WTC11 (cell line): ENCODE measurements around the gene PLLP. TPM values are rescaled to one million over a fixed set of nuclear protein-coding genes. Genes with fewer than 3 reads are reported as not detected.

ENCODE experiments used
- ATAC-seq: fragments of 200-7000 bp; cut with Tn5 transposase; 2 replicates; pipeline ENCODE4 v1.10.0; 2021; ENCODE audit warnings: mild to moderate bottlenecking, moderate library complexity
- CTCF ChIA-PET: fragments of 300-600 bp; sonication (Branson Sonifier 250); formaldehyde crosslinking; loops from one replicate; lab custom pipeline; 2021; ENCODE audit warnings: antibody characterized with exemption; lab: Charles Lee
- POLR2A ChIA-PET: fragments of 350-600 bp; sonication (Branson Sonifier 250); formaldehyde crosslinking; loops from one replicate; lab custom pipeline; 2021; ENCODE audit warnings: antibody characterized with exemption; lab: Charles Lee
- DNase-seq: peaks from one replicate; pipeline ENCODE4 v3.0.0; 2021; ENCODE audit warnings: low spot score
- H3K27ac Mint-ChIP-seq: 2 replicates; pipeline ENCODE4 v1.8.0; 2021; ENCODE audit warnings: mixed read lengths
- H3K27me3 Mint-ChIP-seq: 2 replicates; pipeline ENCODE4 v1.8.0; 2021; ENCODE audit warnings: low read depth, mild to moderate bottlenecking, moderate library complexity, mixed read lengths
- H3K36me3 Mint-ChIP-seq: 2 replicates; pipeline ENCODE4 v1.8.0; 2021; ENCODE audit warnings: mixed read lengths
- H3K4me1 Mint-ChIP-seq: 2 replicates; pipeline ENCODE4 v1.8.0; 2022; ENCODE audit warnings: mixed read lengths
- H3K4me3 Mint-ChIP-seq: 2 replicates; pipeline ENCODE4 v1.8.0; 2021; ENCODE audit warnings: mild to moderate bottlenecking, moderate library complexity, mixed read lengths
- H3K9me3 Mint-ChIP-seq: 2 replicates; pipeline ENCODE4 v1.8.0; 2021; ENCODE audit warnings: mixed read lengths
- AR ChIP-seq: fragments of 250-450 bp; sonication (Bioruptor Pico); IDR thresholded peaks from 2 replicates; pipeline ENCODE4 v1.9.0; 2021; ENCODE audit warnings: mild to moderate bottlenecking
- CTCF ChIP-seq: fragments of 200-600 bp; IDR thresholded peaks from 2 replicates; pipeline ENCODE4 v1.8.0; 2022; ENCODE audit warnings: antibody characterized with exemption
- EMX1 ChIP-seq: fragments of 250-450 bp; sonication (Bioruptor Pico); IDR thresholded peaks from 2 replicates; pipeline ENCODE4 v1.8.0; 2021; ENCODE audit warnings: mild to moderate bottlenecking
- ETV6 ChIP-seq: sonication (generic); formaldehyde crosslinking; IDR thresholded peaks from 2 replicates; pipeline ENCODE4 v1.8.1; 2022; ENCODE audit warnings: mild to moderate bottlenecking, missing genetic modification reagents
- FOXJ3 ChIP-seq: sonication (generic); formaldehyde crosslinking; IDR thresholded peaks from 2 replicates; pipeline ENCODE4 v1.9.0; 2021; ENCODE audit warnings: missing genetic modification reagents, mild to moderate bottlenecking, borderline replicate concordance
- FOXK1 ChIP-seq: sonication (generic); formaldehyde crosslinking; IDR thresholded peaks from 2 replicates; pipeline ENCODE4 v1.8.0; 2022; ENCODE audit warnings: mild to moderate bottlenecking, moderate library complexity, missing genetic modification reagents
- GABPB1 ChIP-seq: sonication (generic); formaldehyde crosslinking; IDR thresholded peaks from 2 replicates; pipeline ENCODE4 v1.8.1; 2023; ENCODE audit warnings: mild to moderate bottlenecking, missing genetic modification reagents
- GRHL2 ChIP-seq: fragments of 250-450 bp; sonication (Bioruptor Pico); IDR thresholded peaks from 2 replicates; pipeline ENCODE4 v1.8.0; 2022; ENCODE audit warnings: mild to moderate bottlenecking, moderate library complexity; ENCODE audit not compliant: insufficient replicate concordance, severe bottlenecking
- GTF2I ChIP-seq: fragments of 250-450 bp; sonication (Bioruptor Pico); conservative IDR thresholded peaks from 2 replicates; pipeline ENCODE4 v1.4.0; 2021; ENCODE audit warnings: mild to moderate bottlenecking
- MXD4 ChIP-seq: fragments of 250-450 bp; sonication (Bioruptor Pico); IDR thresholded peaks from 2 replicates; pipeline ENCODE4 v1.8.0; 2021; ENCODE audit warnings: mild to moderate bottlenecking, moderate library complexity, borderline replicate concordance
- MYBL2 ChIP-seq: sonication (generic); formaldehyde crosslinking; IDR thresholded peaks from 2 replicates; pipeline ENCODE4 v1.8.1; 2023; ENCODE audit warnings: mild to moderate bottlenecking, moderate library complexity, missing genetic modification reagents
- NFATC4 ChIP-seq: fragments of 250-450 bp; sonication (Bioruptor Pico); IDR thresholded peaks from 2 replicates; pipeline ENCODE4 v1.9.0; 2021; ENCODE audit warnings: mild to moderate bottlenecking
- NR1H2 ChIP-seq: sonication (generic); formaldehyde crosslinking; IDR thresholded peaks from 2 replicates; pipeline ENCODE4 v1.9.0; 2021; ENCODE audit warnings: mild to moderate bottlenecking, moderate library complexity, missing genetic modification reagents
- SMAD4 ChIP-seq: sonication (generic); formaldehyde crosslinking; IDR thresholded peaks from 2 replicates; pipeline ENCODE4 v1.8.0; 2022; ENCODE audit warnings: mild to moderate bottlenecking, missing genetic modification reagents
- STAT6 ChIP-seq: sonication (generic); formaldehyde crosslinking; conservative IDR thresholded peaks from 2 replicates; pipeline ENCODE4 v1.8.1; 2023; ENCODE audit warnings: mild to moderate bottlenecking, low read depth, missing genetic modification reagents, moderate library complexity
- TEAD1 ChIP-seq: sonication (generic); formaldehyde crosslinking; IDR thresholded peaks from 2 replicates; pipeline ENCODE4 v1.8.0; 2022; ENCODE audit warnings: mild to moderate bottlenecking, missing genetic modification reagents
- TEAD4 ChIP-seq: sonication (generic); formaldehyde crosslinking; IDR thresholded peaks from 2 replicates; pipeline ENCODE4 v1.8.0; 2022; ENCODE audit warnings: mild to moderate bottlenecking, missing genetic modification reagents
- ZBTB21 ChIP-seq: sonication (generic); formaldehyde crosslinking; IDR thresholded peaks from 2 replicates; pipeline ENCODE4 v1.8.1; 2023; ENCODE audit warnings: mild to moderate bottlenecking, missing genetic modification reagents, borderline replicate concordance
- ZBTB43 ChIP-seq: sonication (generic); formaldehyde crosslinking; IDR thresholded peaks from 2 replicates; pipeline ENCODE4 v1.8.1; 2023; ENCODE audit warnings: mild to moderate bottlenecking, missing genetic modification reagents
- ZMAT4 ChIP-seq: fragments of 250-450 bp; sonication (Bioruptor Pico); IDR thresholded peaks from 2 replicates; pipeline ENCODE4 v1.9.0; 2021; ENCODE audit warnings: mild to moderate bottlenecking
- ZNF138 ChIP-seq: sonication (generic); formaldehyde crosslinking; conservative IDR thresholded peaks from 2 replicates; pipeline ENCODE4 v1.8.1; 2022; ENCODE audit warnings: mild to moderate bottlenecking, moderate library complexity, missing genetic modification reagents
- ZNF232 ChIP-seq: sonication (generic); formaldehyde crosslinking; IDR thresholded peaks from 2 replicates; pipeline ENCODE4 v1.8.0; 2022; ENCODE audit warnings: mild to moderate bottlenecking, missing genetic modification reagents
- ZNF281 ChIP-seq: sonication (generic); formaldehyde crosslinking; IDR thresholded peaks from 2 replicates; pipeline ENCODE4 v1.8.0; 2023; ENCODE audit warnings: mild to moderate bottlenecking, missing genetic modification reagents
- ZNF416 ChIP-seq: fragments of 250-450 bp; sonication (Bioruptor Pico); IDR thresholded peaks from 2 replicates; pipeline ENCODE4 v1.9.0; 2021; ENCODE audit warnings: mild to moderate bottlenecking, inconsistent platforms
- total RNA-seq: library from RNA; stranded (reverse); gene quantifications from 3 replicates; pipeline ENCODE4 v1.2.3, GENCODE V29; 2021

PLLP gene
- total RNA-seq, 1 experiment from 2014 or later = 2.8 TPM

- peak; percentile 83 for TF ChIP-seq GABPB1 (CRISPR knock-in tag)
- no peak for TF ChIP-seq AR
- TF ChIP-seq CTCF = peak; percentile 83
- TF ChIP-seq MYBL2 (CRISPR knock-in tag) = no peak
- TF ChIP-seq FOXK1 (CRISPR knock-in tag) = peak; percentile 54
- 0 out of 2 replicates have a peak, but pooled peaks have one; percentile 13 for TF ChIP-seq ETV6
- no peak for TF ChIP-seq MXD4 (CRISPR knock-in tag)
- TF ChIP-seq GRHL2 (CRISPR knock-in tag) = no peak
- TF ChIP-seq SMAD4 (CRISPR knock-in tag) = no peak
These were observed 16.1 kb upstream of the PLLP start (continued) for GRCh38 chr16:57300387-57301125.

- Mint-ChIP-seq H3K4me1 (peaks cover 16% of the 10 kb centered on the region), H3K4me3 (no peak overlapping the region), H3K36me3 (no peaks in the 10 kb centered on the region), H3K9me3 (no peaks in the 10 kb centered on the region), H3K27ac (no peak overlapping the region), H3K27me3 (peaks cover 13% of the 10 kb centered on the region)
- ATAC-seq = peak; percentile 75
- POLR2A ChIA-PET = interaction anchor here (0.7 to 1.6 kb wide), 3 partner anchors 10 to 54 kb away, joined by 3 to 5 read pairs (median 3); no protein-coding TSS in a partner anchor
- CTCF ChIA-PET = interaction anchor here (0.8 to 10.4 kb wide), 18 partner anchors 11 to 336 kb away, joined by 3 to 259 read pairs (median 4); partner anchors contain the start of genes ARL2BP, CIAPIN1, COQ9 and CPNE2
- DNase-seq = peak; percentile 89
- TF ChIP-seq ZBTB21 (CRISPR knock-in tag) (no peak), STAT6 (no peak), ZBTB43 (CRISPR knock-in tag) (peak; percentile 48), ETV6 (no peak), ZNF232 (no peak), GTF2I (CRISPR knock-in tag) (0 out of 2 replicates have a peak, but pooled peaks have one; percentile 21), FOXJ3 (CRISPR knock-in tag) (no peak), TEAD1 (CRISPR knock-in tag) (peak; percentile 89), NR1H2 (CRISPR knock-in tag) (no peak), ZNF281 (CRISPR knock-in tag) (no peak), NFATC4 (CRISPR knock-in tag) (0 out of 2 replicates have a peak, but pooled peaks have one; percentile 66), ZMAT4 (CRISPR knock-in tag) (0 out of 2 replicates have a peak, but pooled peaks have one; percentile 8), TEAD4 (CRISPR knock-in tag) (no peak), ZNF416 (0 out of 2 replicates have a peak, but pooled peaks have one; percentile 26), ZNF138 (no peak), EMX1 (peak; percentile 92)
These were observed 15.4 kb upstream of the PLLP start for GRCh38 chr16:57299719-57300386.
